ENCODE measurements around the gene VTCN1. TPM values are rescaled to one million over a fixed set of nuclear protein-coding genes. Genes with fewer than 3 reads are reported as not detected.

VTCN1 gene
- total RNA-seq, 2 donors from 2014 or later: not detected

DNA sequence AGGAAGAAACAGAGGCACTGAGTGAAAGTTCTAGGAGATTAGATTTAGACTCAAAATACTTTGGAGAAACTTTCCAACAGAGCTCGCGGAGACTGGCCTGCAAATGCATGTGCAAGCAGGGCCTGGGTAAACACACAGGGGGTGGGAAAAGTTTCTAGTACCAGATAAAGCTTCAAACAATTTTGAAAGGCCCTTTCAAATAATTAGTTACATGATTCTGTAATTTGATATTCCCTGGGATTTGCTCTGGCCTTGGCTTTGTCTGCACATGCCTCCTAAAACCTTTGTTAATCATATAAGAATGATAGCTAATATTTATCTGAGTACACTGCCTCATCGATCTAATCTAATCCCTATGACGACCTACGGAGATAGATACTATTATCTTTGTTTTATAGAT is 31.3 kb downstream of the VTCN1 start:
- Histone ChIP-seq H3K36me3 (ENCODE audit: control insufficient read depth, insufficient read depth, low read length) (no peaks in the 10 kb centered on the region), H3K27me3 (ENCODE audit: control insufficient read depth, insufficient read depth, low read length, poor library complexity, severe bottlenecking) (peaks cover 38% of the 10 kb centered on the region), H3K4me1 (ENCODE audit: control insufficient read depth, insufficient read depth, low read length) (peaks cover 9% of the 10 kb centered on the region), H3K9me3 (ENCODE audit: control insufficient read depth, low read length) (no peaks in the 10 kb centered on the region), H3K4me3 (ENCODE audit: low read length) (no peak overlapping the region), H3K9ac (ENCODE audit: extremely low read depth, low read length, poor library complexity, severe bottlenecking) (no peak overlapping the region), H3K27ac (ENCODE audit: low read depth, low read length) (no peak overlapping the region)
- Mint-ChIP-seq H3K27ac (no peak overlapping the region), H3K4me1 (peaks cover 26% of the 10 kb centered on the region), H3K36me3 (ENCODE audit: low read depth) (no peaks in the 10 kb centered on the region), H3K9me3 (no peaks in the 10 kb centered on the region), H3K4me3 (no peak overlapping the region), H3K27me3 (ENCODE audit: insufficient read depth) (peaks cover 2% of the 10 kb centered on the region)
- WGBS, 2 experiments (ENCODE audit: insufficient coverage in 1 of 2, insufficient read length in 1 of 2): 81 to 86% methylated on average over 2 to 5 of the region's 5 CpGs
- DNase-seq: no peak
- TF ChIP-seq, protein P1, sequence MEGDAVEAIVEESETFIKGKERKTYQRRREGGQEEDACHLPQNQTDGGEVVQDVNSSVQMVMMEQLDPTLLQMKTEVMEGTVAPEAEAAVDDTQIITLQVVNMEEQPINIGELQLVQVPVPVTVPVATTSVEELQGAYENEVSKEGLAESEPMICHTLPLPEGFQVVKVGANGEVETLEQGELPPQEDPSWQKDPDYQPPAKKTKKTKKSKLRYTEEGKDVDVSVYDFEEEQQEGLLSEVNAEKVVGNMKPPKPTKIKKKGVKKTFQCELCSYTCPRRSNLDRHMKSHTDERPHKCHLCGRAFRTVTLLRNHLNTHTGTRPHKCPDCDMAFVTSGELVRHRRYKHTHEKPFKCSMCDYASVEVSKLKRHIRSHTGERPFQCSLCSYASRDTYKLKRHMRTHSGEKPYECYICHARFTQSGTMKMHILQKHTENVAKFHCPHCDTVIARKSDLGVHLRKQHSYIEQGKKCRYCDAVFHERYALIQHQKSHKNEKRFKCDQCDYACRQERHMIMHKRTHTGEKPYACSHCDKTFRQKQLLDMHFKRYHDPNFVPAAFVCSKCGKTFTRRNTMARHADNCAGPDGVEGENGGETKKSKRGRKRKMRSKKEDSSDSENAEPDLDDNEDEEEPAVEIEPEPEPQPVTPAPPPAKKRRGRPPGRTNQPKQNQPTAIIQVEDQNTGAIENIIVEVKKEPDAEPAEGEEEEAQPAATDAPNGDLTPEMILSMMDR (conservative IDR thresholded peaks at IDR 0.05): no peak

DNA sequence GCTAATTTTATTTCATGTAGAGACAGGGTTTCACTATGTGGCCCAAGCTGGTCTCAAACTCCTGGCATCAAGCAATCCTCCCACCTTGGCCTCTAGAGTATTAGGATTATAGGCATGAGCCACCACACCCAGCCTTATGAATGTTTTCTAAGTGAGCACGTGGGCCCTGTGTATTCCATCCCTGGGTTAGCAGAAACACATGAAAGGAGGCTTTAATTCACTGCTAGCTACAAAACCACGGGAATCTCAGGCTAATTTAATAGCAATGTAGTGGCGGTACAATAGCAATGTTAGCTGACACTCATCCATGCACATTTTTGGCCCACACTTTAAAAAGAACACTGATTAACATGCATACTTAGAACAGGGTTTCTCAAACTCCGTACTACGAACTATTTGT is 32.0 kb downstream of the VTCN1 start:
- DNase-seq: no peak
- Mint-ChIP-seq H3K27me3 (ENCODE audit: insufficient read depth) (peaks cover 2% of the 10 kb centered on the region), H3K4me3 (no peak overlapping the region), H3K4me1 (peaks cover 26% of the 10 kb centered on the region), H3K9me3 (no peaks in the 10 kb centered on the region), H3K27ac (no peak overlapping the region), H3K36me3 (ENCODE audit: low read depth) (no peaks in the 10 kb centered on the region)
- H3K27me3 ChIP-seq (ENCODE audit: control insufficient read depth, insufficient read depth, low read length, poor library complexity, severe bottlenecking): peaks cover 38% of the 10 kb centered on the region
- H3K4me3 ChIP-seq (ENCODE audit: low read length): no peak overlapping the region
- H3K9me3 ChIP-seq (ENCODE audit: control insufficient read depth, low read length): no peaks in the 10 kb centered on the region
- 91 to 96% methylated on average over 4 to 5 of the region's 5 CpGs for WGBS, 2 experiments (ENCODE audit: insufficient coverage in 1 of 2, insufficient read length in 1 of 2)
- TF ChIP-seq, protein P1 (conservative IDR thresholded peaks at IDR 0.05): no peak
- no peaks in the 10 kb centered on the region for H3K36me3 ChIP-seq (ENCODE audit: control insufficient read depth, insufficient read depth, low read length)
- H3K9ac ChIP-seq (ENCODE audit: extremely low read depth, low read length, poor library complexity, severe bottlenecking): no peak overlapping the region
- peak overlapping the region; percentile 0 for H3K27ac ChIP-seq (ENCODE audit: low read depth, low read length)
- peaks cover 9% of the 10 kb centered on the region for H3K4me1 ChIP-seq (ENCODE audit: control insufficient read depth, insufficient read depth, low read length)

DNA sequence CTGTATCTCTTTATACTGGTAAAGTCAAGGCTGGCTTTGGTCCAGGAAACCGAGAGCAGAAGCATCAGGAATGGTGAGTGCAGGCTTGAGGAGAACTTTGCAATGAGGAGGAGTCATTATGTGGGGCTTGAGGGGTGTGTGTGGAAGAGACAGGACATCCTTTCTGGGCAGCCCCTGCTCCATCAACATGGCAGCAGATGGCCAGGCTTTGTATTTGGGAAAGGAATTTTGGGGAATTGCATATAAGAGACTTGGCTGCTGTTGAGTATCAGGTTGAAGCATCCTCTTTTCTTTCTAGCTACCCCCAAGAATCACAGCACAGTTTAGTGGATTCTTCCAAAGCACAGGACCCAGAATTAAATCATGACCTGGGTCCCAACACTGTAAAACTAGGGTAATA is 33.4 kb downstream of the VTCN1 start:
- peaks cover 26% of the 10 kb centered on the region for H3K4me1 Mint-ChIP-seq
- WGBS, 2 experiments (ENCODE audit: insufficient coverage in 1 of 2, insufficient read length in 1 of 2): 100% methylated on average over 1 of the region's 1 CpG

More for the DNA sequence above, 33.4 kb downstream of the VTCN1 start:
- Histone ChIP-seq H3K4me3 (ENCODE audit: low read length) (no peak overlapping the region), H3K9me3 (ENCODE audit: control insufficient read depth, low read length) (no peaks in the 10 kb centered on the region), H3K27ac (ENCODE audit: low read depth, low read length) (no peak overlapping the region), H3K36me3 (ENCODE audit: control insufficient read depth, insufficient read depth, low read length) (no peaks in the 10 kb centered on the region), H3K9ac (ENCODE audit: extremely low read depth, low read length, poor library complexity, severe bottlenecking) (no peak overlapping the region), H3K27me3 (ENCODE audit: control insufficient read depth, insufficient read depth, low read length, poor library complexity, severe bottlenecking) (peaks cover 36% of the 10 kb centered on the region), H3K4me1 (ENCODE audit: control insufficient read depth, insufficient read depth, low read length) (peaks cover 9% of the 10 kb centered on the region)
- Mint-ChIP-seq H3K36me3 (ENCODE audit: low read depth) (no peaks in the 10 kb centered on the region), H3K9me3 (no peaks in the 10 kb centered on the region), H3K27ac (no peak overlapping the region), H3K27me3 (ENCODE audit: insufficient read depth) (peaks cover 2% of the 10 kb centered on the region), H3K4me3 (no peak overlapping the region)
- no peak for DNase-seq
- TF ChIP-seq, protein P1 (conservative IDR thresholded peaks at IDR 0.05): no peak

All from endodermal cell (in vitro differentiated cells).